ENCODE measurements around the gene IL1RL1.

- no peak for TF ChIP-seq CTCF (IDR thresholded peaks at IDR 0.05)
- no peak for TF ChIP-seq POLR2A (IDR thresholded peaks at IDR 0.05)
Observed at GRCh38 chr2:102376052-102376591, 64.8 kb downstream of the IL1RL1 start.

Data from body of pancreas (tissue), 4 donors.